H1 (cell line): Measurements from ENCODE around the gene ZNF777.

Experiments
- E2F6 ChIP-seq: IDR thresholded peaks from 2 replicates; pipeline ENCODE4 v1.6.1; 2012; ENCODE audit warnings: inconsistent platforms
- EP300 ChIP-seq, 2 experiments: IDR thresholded peaks; 1 replicate in 1 of 2; 2 replicates in 1 of 2; pipeline ENCODE4 v1.6.1; 2011 to 2012; ENCODE audit warnings: low read depth in 2 of 2, low read length in 2 of 2, mild to moderate bottlenecking in 2 of 2, borderline replicate concordance in 1 of 2, inconsistent platforms in 1 of 2, moderate library complexity in 1 of 2
- JUN ChIP-seq: IDR thresholded peaks from 2 replicates; pipeline ENCODE4 v1.6.1; 2011; ENCODE audit warnings: low read depth, mild to moderate bottlenecking, improper control_type of control experiment, low read length
- POLR2A ChIP-seq, 2 experiments: IDR thresholded peaks; 1 replicate in 1 of 2; 2 replicates in 1 of 2; pipeline ENCODE4 v1.6.1; 2011; ENCODE audit warnings: low read depth in 2 of 2, low read length in 2 of 2, mild to moderate bottlenecking in 2 of 2; ENCODE audit errors: control extremely low read depth in 1 of 2
- TAF1 ChIP-seq: IDR thresholded peaks from 2 replicates; pipeline ENCODE4 v1.6.1; 2011; ENCODE audit warnings: mild to moderate bottlenecking, low read depth, low read length
- TF ChIP-seq, protein P1 (sequence below), 3 experiments: IDR thresholded peaks; 1 replicate in 2 of 3; 2 replicates in 1 of 3; pipeline versions ENCODE4 v1.5.1 to v1.6.1; 2011; ENCODE audit warnings: low read length in 3 of 3, mild to moderate bottlenecking in 3 of 3, inconsistent platforms in 2 of 3, low read depth in 1 of 3, moderate library complexity in 1 of 3; ENCODE audit not compliant: insufficient read depth in 1 of 3; ENCODE audit errors: control extremely low read depth in 1 of 3

- TF ChIP-seq, protein P1, sequence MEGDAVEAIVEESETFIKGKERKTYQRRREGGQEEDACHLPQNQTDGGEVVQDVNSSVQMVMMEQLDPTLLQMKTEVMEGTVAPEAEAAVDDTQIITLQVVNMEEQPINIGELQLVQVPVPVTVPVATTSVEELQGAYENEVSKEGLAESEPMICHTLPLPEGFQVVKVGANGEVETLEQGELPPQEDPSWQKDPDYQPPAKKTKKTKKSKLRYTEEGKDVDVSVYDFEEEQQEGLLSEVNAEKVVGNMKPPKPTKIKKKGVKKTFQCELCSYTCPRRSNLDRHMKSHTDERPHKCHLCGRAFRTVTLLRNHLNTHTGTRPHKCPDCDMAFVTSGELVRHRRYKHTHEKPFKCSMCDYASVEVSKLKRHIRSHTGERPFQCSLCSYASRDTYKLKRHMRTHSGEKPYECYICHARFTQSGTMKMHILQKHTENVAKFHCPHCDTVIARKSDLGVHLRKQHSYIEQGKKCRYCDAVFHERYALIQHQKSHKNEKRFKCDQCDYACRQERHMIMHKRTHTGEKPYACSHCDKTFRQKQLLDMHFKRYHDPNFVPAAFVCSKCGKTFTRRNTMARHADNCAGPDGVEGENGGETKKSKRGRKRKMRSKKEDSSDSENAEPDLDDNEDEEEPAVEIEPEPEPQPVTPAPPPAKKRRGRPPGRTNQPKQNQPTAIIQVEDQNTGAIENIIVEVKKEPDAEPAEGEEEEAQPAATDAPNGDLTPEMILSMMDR (IDR thresholded peaks at IDR 0.05; ENCODE audit: control extremely low read depth in 1 of 3, insufficient read depth in 1 of 3, low read depth in 1 of 3, low read length in 3 of 3): no peak
- TF ChIP-seq POLR2A (IDR thresholded peaks at IDR 0.05; ENCODE audit: control extremely low read depth in 1 of 2, low read depth in 2 of 2, low read length in 2 of 2) (no peak), TAF1 (no peak), JUN (no peak), EP300 (IDR thresholded peaks at IDR 0.05; ENCODE audit: borderline replicate concordance in 1 of 2, low read depth in 2 of 2, low read length in 2 of 2) (no peak), E2F6 (no peak)
These were observed 30.7 kb downstream of the ZNF777 start for GRCh38 chr7:149430192-149430591.
